ENCODE measurements around the gene KMT2E. TPM values are rescaled to one million over a fixed set of nuclear protein-coding genes. Genes with fewer than 3 reads are reported as not detected.
"Not testable (repeated sequence)": the region's sequence is repeated elsewhere in the genome, so short reads cannot be mapped to it uniquely, and the experiment has no call there.

The KMT2E gene
- total RNA-seq, 6 experiments from 2014 or later, result 39.7 to 53.4 (median 50.1) TPM

DNA sequence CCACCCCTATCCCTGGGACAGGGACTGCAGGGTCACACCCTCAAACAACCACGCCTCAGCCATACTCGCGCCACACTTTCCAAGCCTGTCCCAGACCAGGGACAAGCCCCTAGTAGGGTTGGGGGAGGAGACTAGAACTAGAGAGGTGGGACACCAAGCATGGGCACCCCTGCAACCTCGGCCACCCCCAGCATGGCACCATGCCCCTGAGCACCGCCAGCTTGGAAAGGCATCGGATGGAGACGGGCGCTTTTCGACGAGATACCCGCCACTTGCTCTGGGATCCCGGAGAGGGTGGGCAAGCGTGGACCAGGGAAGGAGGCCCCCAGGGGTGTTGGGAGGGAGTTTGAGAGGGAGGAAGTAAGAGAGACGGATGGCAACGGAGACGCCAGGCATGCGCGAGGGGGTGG is 13.1 kb upstream of the KMT2E start:
- Mint-ChIP-seq H3K27me3 (ENCODE audit: insufficient read depth) (peaks cover 3% of the 10 kb centered on the region; the same call in 1 of the 2 replicates), H3K27ac (peak overlapping the region; percentile 5; the same call in 1 of the 2 replicates), H3K9me3 (no peaks in the 10 kb centered on the region), H3K4me3 (no peak overlapping the region), H3K36me3 (ENCODE audit: low read depth) (peaks cover 25% of the 10 kb centered on the region), H3K4me1 (ENCODE audit: low read depth) (peaks cover 87% of the 10 kb centered on the region)
- TF ChIP-seq, protein P1, sequence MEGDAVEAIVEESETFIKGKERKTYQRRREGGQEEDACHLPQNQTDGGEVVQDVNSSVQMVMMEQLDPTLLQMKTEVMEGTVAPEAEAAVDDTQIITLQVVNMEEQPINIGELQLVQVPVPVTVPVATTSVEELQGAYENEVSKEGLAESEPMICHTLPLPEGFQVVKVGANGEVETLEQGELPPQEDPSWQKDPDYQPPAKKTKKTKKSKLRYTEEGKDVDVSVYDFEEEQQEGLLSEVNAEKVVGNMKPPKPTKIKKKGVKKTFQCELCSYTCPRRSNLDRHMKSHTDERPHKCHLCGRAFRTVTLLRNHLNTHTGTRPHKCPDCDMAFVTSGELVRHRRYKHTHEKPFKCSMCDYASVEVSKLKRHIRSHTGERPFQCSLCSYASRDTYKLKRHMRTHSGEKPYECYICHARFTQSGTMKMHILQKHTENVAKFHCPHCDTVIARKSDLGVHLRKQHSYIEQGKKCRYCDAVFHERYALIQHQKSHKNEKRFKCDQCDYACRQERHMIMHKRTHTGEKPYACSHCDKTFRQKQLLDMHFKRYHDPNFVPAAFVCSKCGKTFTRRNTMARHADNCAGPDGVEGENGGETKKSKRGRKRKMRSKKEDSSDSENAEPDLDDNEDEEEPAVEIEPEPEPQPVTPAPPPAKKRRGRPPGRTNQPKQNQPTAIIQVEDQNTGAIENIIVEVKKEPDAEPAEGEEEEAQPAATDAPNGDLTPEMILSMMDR (IDR thresholded peaks at IDR 0.05), result no peak
- no peak for DNase-seq

DNA sequence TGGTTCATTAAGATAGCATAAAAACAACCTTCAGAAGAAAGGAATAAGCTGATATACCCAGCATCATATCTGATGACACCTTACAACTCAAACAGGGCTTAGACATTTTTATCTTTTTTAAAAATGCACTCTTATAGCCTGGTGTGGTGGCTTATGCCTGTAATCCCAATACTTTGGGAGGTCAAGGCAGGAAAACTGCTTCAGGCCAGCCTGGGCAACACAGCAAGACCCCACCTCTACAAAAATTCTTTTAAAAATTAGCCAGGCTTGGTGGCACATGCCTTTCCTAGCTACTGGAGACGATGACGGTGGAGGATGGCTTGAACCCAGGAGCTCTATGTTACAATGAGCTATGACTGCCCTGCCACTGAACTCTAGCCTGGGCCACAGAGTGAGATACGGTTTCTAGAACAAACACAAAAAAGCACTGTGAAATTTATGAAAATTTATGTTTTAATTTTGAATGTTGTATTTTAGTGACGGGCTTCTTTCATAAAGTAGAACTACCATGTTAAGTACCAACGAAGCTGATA is 12.3 kb upstream of the KMT2E start:
- Mint-ChIP-seq H3K27ac (peak overlapping the region; percentile 26; the same call in 1 of the 2 replicates), H3K4me1 (ENCODE audit: low read depth) (peaks cover 86% of the 10 kb centered on the region), H3K27me3 (ENCODE audit: insufficient read depth) (peaks cover 3% of the 10 kb centered on the region; the same call in 1 of the 2 replicates), H3K4me3 (no peak overlapping the region), H3K36me3 (ENCODE audit: low read depth) (peaks cover 19% of the 10 kb centered on the region), H3K9me3 (no peaks in the 10 kb centered on the region)
- no peak for DNase-seq
- TF ChIP-seq, protein P1 (IDR thresholded peaks at IDR 0.05), result no peak

DNA sequence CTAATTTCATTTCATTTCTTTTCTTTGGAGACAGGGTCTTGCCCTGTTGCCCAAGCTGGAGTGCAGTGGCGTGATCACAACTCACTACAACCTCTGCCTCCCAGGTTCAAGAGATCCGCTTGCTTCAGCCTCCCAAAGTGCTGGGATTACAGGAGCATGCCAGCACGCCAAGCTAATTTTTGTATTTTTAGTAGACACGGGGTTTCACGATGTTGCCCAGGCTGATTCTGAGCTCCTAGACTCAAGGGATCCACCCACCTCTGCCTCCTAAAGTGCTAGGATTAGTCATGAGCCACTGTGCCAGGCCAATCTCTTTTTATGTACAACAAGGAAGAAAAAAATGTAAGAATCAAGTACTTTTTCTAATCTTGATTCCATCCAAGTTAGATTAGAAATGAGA is 10.7 kb upstream of the KMT2E start:
- TF ChIP-seq, protein P1 (IDR thresholded peaks at IDR 0.05), result no peak
- Mint-ChIP-seq H3K9me3 (no peaks in the 10 kb centered on the region), H3K27me3 (ENCODE audit: insufficient read depth) (peaks cover 3% of the 10 kb centered on the region; the same call in 1 of the 2 replicates), H3K4me1 (ENCODE audit: low read depth) (peaks cover 89% of the 10 kb centered on the region), H3K4me3 (peak overlapping the region; percentile 80), H3K27ac (peak overlapping the region; percentile 86), H3K36me3 (ENCODE audit: low read depth) (peaks cover 23% of the 10 kb centered on the region)
- peak; percentile 79 for DNase-seq

DNA sequence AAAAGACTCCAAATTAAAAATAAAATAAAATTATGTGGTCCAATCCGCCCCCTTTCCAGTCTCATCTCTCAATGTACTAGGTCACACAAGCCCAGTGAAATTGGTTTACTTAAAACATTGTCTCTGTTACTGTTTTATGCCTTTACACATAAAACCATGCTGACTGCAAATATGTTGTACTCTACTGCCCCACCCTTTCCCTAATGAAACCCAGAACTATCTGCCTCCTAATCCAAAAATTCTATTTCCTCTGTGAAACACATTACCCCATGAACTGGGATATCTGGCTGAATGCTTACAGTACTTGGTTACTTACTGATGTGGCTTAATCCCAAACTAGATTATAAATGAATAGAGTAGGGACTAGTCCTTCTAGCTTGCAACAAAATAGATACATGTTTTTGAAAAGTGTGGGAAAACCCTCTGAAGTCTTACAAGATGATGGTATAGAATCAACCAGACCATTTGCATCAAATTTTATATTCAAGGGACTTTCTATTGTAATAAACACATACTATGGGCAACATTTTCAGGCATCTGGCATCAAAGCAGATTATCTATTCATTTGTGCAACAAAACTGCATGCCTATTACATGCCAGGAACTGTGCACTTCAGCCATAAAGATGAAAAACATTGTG is 10.0 kb upstream of the KMT2E start:
- no peak for DNase-seq

DNA sequence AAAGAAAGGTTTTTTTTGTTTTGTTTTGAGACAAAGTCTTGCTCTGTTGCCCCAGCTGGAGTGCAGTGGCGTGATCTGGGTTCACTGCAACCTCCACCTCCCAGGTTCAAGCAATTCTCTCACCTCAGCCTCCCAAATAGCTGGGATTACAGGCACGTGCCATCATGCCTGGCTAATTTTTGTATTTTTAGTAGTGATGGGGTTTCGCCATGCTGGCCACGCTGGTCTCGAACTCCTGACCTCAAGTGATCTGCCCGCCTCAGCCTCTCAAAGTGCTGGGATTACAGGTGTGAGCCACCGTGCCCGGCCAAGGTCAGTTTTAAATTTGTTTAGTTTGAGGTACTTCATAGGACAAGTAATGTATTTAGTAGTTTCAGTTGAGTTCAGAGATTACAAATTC is 9.0 kb upstream of the KMT2E start:
- not testable (repeated sequence) for H3K27me3 Mint-ChIP-seq (ENCODE audit: insufficient read depth); H3K9me3 Mint-ChIP-seq; DNase-seq
- H3K36me3 Mint-ChIP-seq (ENCODE audit: low read depth), result peaks cover 19% of the 10 kb centered on the region
- peak overlapping the region; percentile 42 for H3K27ac Mint-ChIP-seq
- H3K4me3 Mint-ChIP-seq, result peak overlapping the region; percentile 20
- peaks cover 90% of the 10 kb centered on the region for H3K4me1 Mint-ChIP-seq (ENCODE audit: low read depth)

More for the DNA sequence above, 10.0 kb upstream of the KMT2E start:
- Mint-ChIP-seq H3K27ac (peak overlapping the region; percentile 86), H3K27me3 (ENCODE audit: insufficient read depth) (no peaks in the 10 kb centered on the region; the same call in none of the 2 replicates), H3K9me3 (no peaks in the 10 kb centered on the region), H3K36me3 (ENCODE audit: low read depth) (peaks cover 21% of the 10 kb centered on the region), H3K4me3 (peak overlapping the region; percentile 80), H3K4me1 (ENCODE audit: low read depth) (peaks cover 89% of the 10 kb centered on the region)
- TF ChIP-seq, protein P1 (IDR thresholded peaks at IDR 0.05), result no peak

GRCh38 chr7:105005486-105005885 is 8.5 kb upstream of the KMT2E start:
- Mint-ChIP-seq H3K27ac (peak overlapping the region; percentile 42), H3K4me3 (peak overlapping the region; percentile 20), H3K4me1 (ENCODE audit: low read depth) (peaks cover 90% of the 10 kb centered on the region), H3K36me3 (ENCODE audit: low read depth) (peaks cover 24% of the 10 kb centered on the region)
- DNase-seq; H3K27me3 Mint-ChIP-seq (ENCODE audit: insufficient read depth); H3K9me3 Mint-ChIP-seq: not testable (repeated sequence)
